HepG2 (cell line): ENCODE results near the gene JPH2. TPM values are rescaled to one million over a fixed set of nuclear protein-coding genes. Genes with fewer than 3 reads are reported as not detected.

Experiments used
- AGO2 ChIP-seq: fragments of 200-400 bp; formaldehyde crosslinking; optimal IDR thresholded peaks from 2 replicates; pipeline ENCODE3; 2017; ENCODE audit warnings: mild to moderate bottlenecking, low read depth, low read length, moderate library complexity
- ARID4A ChIP-seq: sonication (generic); formaldehyde crosslinking; IDR thresholded peaks from 2 replicates; pipeline ENCODE4 v1.5.0; 2020; ENCODE audit warnings: mild to moderate bottlenecking, missing genetic modification reagents, borderline replicate concordance
- ARID5B ChIP-seq: IDR thresholded peaks from 2 replicates; pipeline ENCODE4 v1.4.0; 2020; ENCODE audit warnings: mild to moderate bottlenecking, missing genetic modification reagents
- ARNT ChIP-seq: fragments of 450-650 bp; IDR thresholded peaks from 2 replicates; pipeline ENCODE4 v1.6.1; 2017
- BCLAF1 ChIP-seq: fragments of 450-650 bp; IDR thresholded peaks from 2 replicates; pipeline ENCODE4 v1.6.1; 2017; ENCODE audit warnings: mild to moderate bottlenecking
- CEBPB ChIP-seq: IDR thresholded peaks from 2 replicates; pipeline ENCODE4 v1.6.1; 2011; ENCODE audit warnings: low read depth, low read length, improper control_type of control experiment, borderline replicate concordance
- ETV5 ChIP-seq: IDR thresholded peaks from 2 replicates; pipeline ENCODE4 v1.6.1; 2018; ENCODE audit warnings: missing biosample characterization, missing genetic modification reagents, inconsistent platforms, borderline replicate concordance
- PHF20 ChIP-seq: sonication (generic); formaldehyde crosslinking; IDR thresholded peaks from 2 replicates; pipeline ENCODE4 v1.5.0; 2020; ENCODE audit warnings: mild to moderate bottlenecking, missing genetic modification reagents
- PRMT3 ChIP-seq: sonication (generic); formaldehyde crosslinking; IDR thresholded peaks from 2 replicates; pipeline ENCODE4 v1.8.1; 2022; ENCODE audit warnings: low read depth, mild to moderate bottlenecking, moderate library complexity, missing genetic modification reagents, borderline replicate concordance
- TFAP4 ChIP-seq: sonication (generic); IDR thresholded peaks from 2 replicates; pipeline ENCODE4 v1.6.1; 2016; ENCODE audit warnings: low read depth, borderline replicate concordance
- XRCC5 ChIP-seq: fragments of 200-400 bp; formaldehyde crosslinking; optimal IDR thresholded peaks from 2 replicates; pipeline ENCODE3; 2017; ENCODE audit warnings: mild to moderate bottlenecking, low read length
- ZNF180 ChIP-seq: sonication (generic); formaldehyde crosslinking; IDR thresholded peaks from 2 replicates; pipeline ENCODE4 v1.4.0; 2020; ENCODE audit warnings: low read depth, missing genetic modification reagents, borderline replicate concordance
- ZNF24 ChIP-seq: fragments of 450-650 bp; IDR thresholded peaks from 2 replicates; pipeline ENCODE4 v1.6.1; 2017; ENCODE audit warnings: antibody characterized with exemption, mild to moderate bottlenecking
- ZNF576 ChIP-seq: sonication (generic); formaldehyde crosslinking; IDR thresholded peaks from 2 replicates; pipeline ENCODE4 v1.4.0; 2020; ENCODE audit warnings: mild to moderate bottlenecking, missing genetic modification reagents
- ZNF891 ChIP-seq: sonication (generic); formaldehyde crosslinking; IDR thresholded peaks from 2 replicates; pipeline ENCODE4 v1.5.0; 2020; ENCODE audit warnings: mild to moderate bottlenecking, missing genetic modification reagents
- polyA plus RNA-seq, 8 experiments: library from polyadenylated mRNA; depleted of rRNA in 3 of 8; stranded (reverse) in 7 of 8; unstranded in 1 of 8; fragments of >200 nt; fragmentation: Illumina TruSeq in 4 of 8; extraction: Trizol in 4 of 8; gene quantifications; 2 replicates each; pipeline versions ENCODE4 v1.2.1 to v1.2.3, GENCODE V29; 2011 to 2016; ENCODE audit warnings: low read depth in 4 of 8, missing spikeins in 1 of 8, mixed read lengths in 1 of 8; ENCODE audit not compliant: insufficient read depth in 1 of 8
- total RNA-seq, 5 experiments: library from RNA; depleted of rRNA; stranded (reverse); fragments of >200 nt; fragmentation: Illumina TruSeq; extraction: Trizol; gene quantifications; 2 replicates each; pipeline ENCODE4 v1.2.3, GENCODE V29; 2016; ENCODE audit warnings: low read depth in 1 of 5

JPH2 gene
- total and polyA plus RNA-seq, 2 of the 13 experiments (the other 11 are each of a cell fraction or from before 2014, with no cell fraction given), result 0.42 TPM; not detected in 1

GRCh38 chr20:44206132-44206531 is 19.1 kb upstream of the JPH2 start (continued):
- TF ChIP-seq ZNF180 (CRISPR knock-in tag) (no peak), ETV5 (CRISPR knock-in tag) (no peak), BCLAF1 (no peak), ZNF24 (no peak), ZNF576 (no peak), ARNT (no peak), ARID4A (CRISPR knock-in tag) (peak; percentile 39; the same call in 1 of the 2 replicates), AGO2 (no peak), XRCC5 (no peak), PRMT3 (CRISPR knock-in tag) (no peak), ZNF891 (no peak), ARID5B (CRISPR knock-in tag) (peak; percentile 75), TFAP4 (peak; percentile 80; the same call in 1 of the 2 replicates), PHF20 (no peak), CEBPB (peak; percentile 12; the same call in 1 of the 2 replicates)
